ENCODE results near the gene DNM2.
A peak's percentile ranks its signal among the peaks of the same experiment; 100 is the strongest.

DNM2 gene

GRCh38 chr19:10817291-10818038, 99.6 kb downstream of the DNM2 start:
- DNase-seq (ENCODE audit: extremely low read depth, low read depth) = peak; percentile 98
- TF ChIP-seq CTCF (IDR thresholded peaks at IDR 0.05; ENCODE audit: low read depth, low read length) = no peak

- TF ChIP-seq CTCF (IDR thresholded peaks at IDR 0.05; ENCODE audit: low read depth, low read length) = no peak
- no peak for DNase-seq (ENCODE audit: extremely low read depth, low read depth)
These were observed 100.6 kb downstream of the DNM2 start for GRCh38 chr19:10818301-10819123.

GRCh38 chr19:10819124-10820060, 101.5 kb downstream of the DNM2 start:
- no peak for DNase-seq (ENCODE audit: extremely low read depth, low read depth)
- TF ChIP-seq CTCF (IDR thresholded peaks at IDR 0.05; ENCODE audit: low read depth, low read length) = no peak

GRCh38 chr19:10820173-10820572, 102.3 kb downstream of the DNM2 start:
- peak; percentile 10 for TF ChIP-seq CTCF (IDR thresholded peaks at IDR 0.05; ENCODE audit: low read depth, low read length)
- DNase-seq (ENCODE audit: extremely low read depth, low read depth) = no peak

GRCh38 chr19:10823690-10824089, 105.8 kb downstream of the DNM2 start:
- TF ChIP-seq CTCF (IDR thresholded peaks at IDR 0.05; ENCODE audit: low read depth, low read length) = no peak
- no peak for DNase-seq (ENCODE audit: extremely low read depth, low read depth)

- DNase-seq (ENCODE audit: extremely low read depth, low read depth) = no peak
- TF ChIP-seq CTCF (IDR thresholded peaks at IDR 0.05; ENCODE audit: low read depth, low read length) = no peak
These were observed 108.4 kb downstream of the DNM2 start for GRCh38 chr19:10826231-10826630.
